Glomerular endothelial cell (primary cell): ENCODE results near the gene FAM110A. TPM values are rescaled to one million over a fixed set of nuclear protein-coding genes. Genes with fewer than 3 reads are reported as not detected.
"Not testable (repeated sequence)": the region's sequence is repeated elsewhere in the genome, so short reads cannot be mapped to it uniquely, and the experiment has no call there.

Experiments used
- DNase-seq: peaks from one replicate; pipeline ENCODE4 v3.0.0-alpha.2; 2011; ENCODE audit warnings: low read depth, low spot score; ENCODE audit errors: extremely low read depth
- total RNA-seq: library from RNA; depleted of rRNA; stranded (reverse); fragments of >200 nt; gene quantifications from 2 replicates; pipeline ENCODE4 v1.2.3, GENCODE V29; 2015

The FAM110A gene
- total RNA-seq: 1.5 and 6.1 TPM in 2 replicates

DNA sequence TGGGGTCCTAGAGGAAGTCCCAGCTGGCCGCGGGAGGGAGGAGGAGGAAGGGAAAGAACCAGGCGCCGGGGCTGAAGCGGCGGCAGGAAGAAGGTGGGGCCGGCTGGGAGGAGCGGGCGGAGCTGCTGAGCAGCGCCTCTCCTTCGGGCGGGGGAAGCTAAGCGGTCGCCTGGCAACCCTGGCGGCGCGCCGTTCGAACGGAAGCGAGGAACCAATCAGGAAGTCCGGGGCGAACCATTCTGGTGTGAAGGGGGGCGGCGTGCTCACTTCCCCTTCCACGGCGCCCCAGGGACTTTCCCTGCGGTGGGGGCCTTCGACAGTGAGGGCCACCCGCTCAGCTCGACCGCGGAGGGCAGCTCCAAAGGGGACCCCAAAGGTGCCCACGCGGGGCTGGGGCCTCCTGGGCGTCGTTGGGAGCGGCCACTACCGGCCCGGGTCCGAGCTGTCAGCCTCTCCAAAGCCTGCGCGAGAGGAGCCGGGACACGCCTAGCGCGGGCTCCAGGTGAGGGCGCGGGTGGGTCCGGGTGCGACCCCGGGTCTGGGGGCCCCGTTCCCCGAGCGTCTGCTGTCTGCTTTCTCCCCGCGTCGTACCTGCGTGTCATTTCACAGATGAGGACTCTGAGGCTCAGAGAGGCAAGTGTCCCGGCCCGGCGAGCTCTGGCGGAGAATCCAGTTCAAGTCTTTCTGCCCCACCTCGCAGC is at the start of gene FAM110A:
TSS of gene FAM110A (plus strand) at position 266 of the 701 bp plus-strand sequence. CDS start 11,090 bp downstream, outside the sequence.
- DNase-seq: no peak

DNA sequence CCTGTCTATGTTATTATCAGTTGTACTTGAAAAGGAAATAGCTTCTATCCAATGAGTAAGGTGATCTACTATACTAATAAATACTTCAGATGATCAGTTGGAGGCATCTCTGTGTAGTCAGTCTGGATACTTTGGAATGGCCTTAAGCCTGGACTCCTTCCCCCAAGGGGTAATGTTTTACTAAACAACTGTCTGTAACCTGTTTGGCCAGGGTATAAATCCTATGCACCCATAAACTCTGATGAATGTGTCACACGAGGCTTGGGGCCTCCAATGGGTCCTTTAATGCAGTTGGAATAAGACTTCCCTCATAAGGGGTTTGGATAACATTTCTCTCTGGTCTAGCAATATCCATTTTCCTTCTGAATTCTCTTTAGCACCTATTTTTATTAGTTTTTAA is 45.7 kb upstream of the FAM110A start:
- no peak for DNase-seq

DNA sequence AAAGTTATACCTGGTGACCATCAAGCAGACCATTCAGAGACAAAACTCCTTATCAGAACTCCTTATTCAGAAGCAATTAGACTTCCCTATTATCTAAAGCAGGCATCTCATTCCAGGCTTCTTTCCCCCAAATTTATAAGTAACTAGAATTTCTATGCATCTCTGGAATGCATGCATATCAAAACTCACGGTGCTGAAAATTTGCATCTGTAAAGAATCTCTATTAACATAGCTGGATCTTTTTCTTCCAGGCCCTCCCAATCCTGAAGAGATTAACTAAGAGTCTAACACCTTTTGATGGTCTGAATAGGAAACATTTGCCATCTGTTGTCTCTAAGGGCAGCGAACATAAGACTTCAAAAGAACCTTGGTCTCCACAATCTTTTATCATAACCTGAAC is 42.5 kb upstream of the FAM110A start:
- no peak for DNase-seq

DNA sequence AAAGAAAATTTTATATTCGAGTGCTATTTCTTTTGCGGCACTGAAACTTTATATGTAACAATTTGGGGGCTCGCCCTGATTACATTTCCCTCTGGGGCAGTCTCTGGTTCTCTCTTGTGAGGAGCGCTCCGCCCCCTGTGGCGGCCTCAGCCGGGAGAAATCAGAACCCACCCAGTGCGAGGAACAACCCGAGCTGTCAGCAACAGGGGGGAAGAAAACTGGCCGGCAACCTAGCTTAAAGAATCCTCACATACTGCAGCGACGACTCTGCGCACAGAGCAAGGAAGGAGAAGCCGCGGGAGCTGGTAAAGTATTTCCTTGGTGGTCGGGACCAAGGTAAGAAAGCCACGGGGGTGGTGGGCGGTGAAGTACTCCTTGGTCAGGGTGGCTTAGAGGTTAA is 41.3 kb upstream of the FAM110A start:
- no peak for DNase-seq

GRCh38 chr20:796921-797320 is 36.6 kb upstream of the FAM110A start:
- no peak for DNase-seq

- not testable (repeated sequence) for DNase-seq
These were observed 34.8 kb upstream of the FAM110A start for GRCh38 chr20:798746-799145.

GRCh38 chr20:800026-800425 is 33.5 kb upstream of the FAM110A start:
- DNase-seq: not testable (repeated sequence)

DNA sequence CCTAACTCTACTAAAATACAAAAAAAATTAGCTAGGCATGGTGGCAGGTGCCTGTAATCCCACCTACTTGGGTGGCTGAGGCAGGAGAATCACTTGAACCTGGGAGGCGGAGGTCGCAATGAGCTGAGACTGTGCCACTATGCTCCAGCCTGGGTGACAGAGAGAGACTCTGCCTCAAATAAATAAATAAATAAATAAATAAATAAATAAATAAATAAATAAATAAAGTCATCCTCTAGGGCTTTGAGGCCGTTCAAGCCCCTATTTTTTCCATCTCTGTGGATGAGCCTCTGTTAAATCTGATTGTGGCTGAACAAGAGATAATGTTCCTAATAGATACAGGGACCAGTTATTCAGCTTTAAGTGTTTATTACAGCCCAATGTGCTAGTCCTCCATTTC is 31.8 kb upstream of the FAM110A start:
- no peak for DNase-seq

DNA sequence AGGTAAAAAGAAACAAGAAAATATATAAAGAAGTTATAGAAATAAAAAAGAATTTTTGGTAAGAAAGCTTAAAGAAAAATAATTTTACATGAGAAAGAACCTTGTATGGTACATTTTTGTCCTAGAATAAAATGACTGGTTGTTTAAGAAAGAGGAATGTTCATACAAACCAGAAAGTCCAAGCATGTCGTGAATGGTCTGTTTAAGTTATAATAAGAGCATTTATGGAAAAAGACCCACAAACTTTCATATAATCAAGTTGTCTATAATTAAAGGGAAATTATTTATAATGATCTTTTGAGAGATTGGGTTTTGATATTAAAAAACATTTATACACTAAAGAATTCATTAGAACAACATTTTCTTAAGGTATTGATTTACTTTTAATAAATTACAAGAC is 27.8 kb upstream of the FAM110A start:
- no peak for DNase-seq

GRCh38 chr20:811776-812434 is 21.6 kb upstream of the FAM110A start:
- DNase-seq: not testable (repeated sequence)

DNA sequence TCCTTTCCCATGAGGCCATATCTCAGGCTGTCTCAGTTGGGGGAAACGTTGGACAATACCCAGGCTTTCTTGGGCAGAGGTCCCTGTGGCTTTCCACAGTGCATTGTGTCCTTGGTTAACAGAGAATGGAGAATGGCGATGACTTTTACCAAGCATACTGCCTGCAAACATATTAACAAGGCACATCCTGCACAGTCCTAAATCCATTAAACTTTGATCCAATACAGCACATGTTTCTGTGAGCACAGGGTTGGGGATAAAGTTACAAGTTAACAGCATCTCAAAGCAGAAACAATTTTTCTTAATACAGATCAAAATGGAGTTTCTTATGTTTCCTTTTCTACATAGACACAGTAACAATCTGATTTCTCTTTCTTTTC is 21.1 kb upstream of the FAM110A start:
- DNase-seq: not testable (repeated sequence)

DNA sequence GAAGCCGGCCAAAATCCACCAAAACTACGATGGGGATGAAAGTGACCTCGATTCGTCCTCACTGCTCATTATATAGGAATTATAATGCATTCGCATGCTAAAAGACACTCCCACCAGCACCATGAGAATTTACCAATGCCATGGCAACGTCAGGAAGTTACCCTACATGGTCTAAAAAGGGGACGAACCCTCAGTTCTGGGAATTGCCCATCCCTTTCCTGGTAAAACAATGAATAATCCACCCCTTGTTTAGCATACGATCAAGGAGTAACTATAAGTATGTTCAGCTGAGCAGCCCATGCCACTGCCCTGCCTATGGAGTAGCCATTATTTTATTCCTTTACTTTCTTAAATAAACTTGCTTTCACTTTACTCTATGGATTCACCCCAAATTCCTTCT is 20.1 kb upstream of the FAM110A start:
- no peak for DNase-seq

- no peak for DNase-seq
These were observed 18.3 kb upstream of the FAM110A start for GRCh38 chr20:815226-815625.

DNA sequence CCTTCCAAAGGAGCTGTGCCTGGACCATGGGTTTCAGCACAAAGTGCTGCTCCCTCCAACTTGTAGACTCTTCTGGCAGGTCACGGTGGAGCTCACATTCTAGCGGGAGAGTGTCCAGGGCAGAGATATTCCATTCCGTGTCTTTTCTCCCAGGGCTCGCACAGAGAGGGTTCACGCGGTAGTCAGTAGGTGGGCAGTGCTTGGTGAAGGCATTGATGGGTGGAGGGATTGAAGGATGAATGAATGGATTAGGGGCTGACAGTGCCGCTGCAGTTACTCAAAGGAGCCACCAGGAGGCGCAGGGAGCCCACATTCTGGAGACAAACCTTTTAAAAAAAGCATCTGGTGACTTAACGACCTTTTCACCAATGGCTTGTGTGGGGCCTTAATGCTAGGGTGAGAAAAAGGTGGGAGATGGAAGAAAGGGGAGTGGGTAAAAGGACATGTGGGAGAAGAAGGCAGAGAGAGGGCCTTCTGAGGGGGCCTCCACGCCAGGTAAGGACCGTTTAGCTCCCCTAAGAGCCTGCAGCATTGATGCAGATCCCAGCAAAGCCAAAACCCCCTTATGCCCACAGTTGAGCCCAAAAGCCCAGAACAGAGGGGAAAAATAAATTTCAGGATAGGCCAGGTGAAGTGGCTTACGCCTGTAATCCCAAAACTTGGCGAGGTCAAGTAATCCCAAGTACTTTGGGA is 17.5 kb upstream of the FAM110A start:
- no peak for DNase-seq

- no peak for DNase-seq
These were observed 15.4 kb upstream of the FAM110A start for GRCh38 chr20:818001-818664.

DNA sequence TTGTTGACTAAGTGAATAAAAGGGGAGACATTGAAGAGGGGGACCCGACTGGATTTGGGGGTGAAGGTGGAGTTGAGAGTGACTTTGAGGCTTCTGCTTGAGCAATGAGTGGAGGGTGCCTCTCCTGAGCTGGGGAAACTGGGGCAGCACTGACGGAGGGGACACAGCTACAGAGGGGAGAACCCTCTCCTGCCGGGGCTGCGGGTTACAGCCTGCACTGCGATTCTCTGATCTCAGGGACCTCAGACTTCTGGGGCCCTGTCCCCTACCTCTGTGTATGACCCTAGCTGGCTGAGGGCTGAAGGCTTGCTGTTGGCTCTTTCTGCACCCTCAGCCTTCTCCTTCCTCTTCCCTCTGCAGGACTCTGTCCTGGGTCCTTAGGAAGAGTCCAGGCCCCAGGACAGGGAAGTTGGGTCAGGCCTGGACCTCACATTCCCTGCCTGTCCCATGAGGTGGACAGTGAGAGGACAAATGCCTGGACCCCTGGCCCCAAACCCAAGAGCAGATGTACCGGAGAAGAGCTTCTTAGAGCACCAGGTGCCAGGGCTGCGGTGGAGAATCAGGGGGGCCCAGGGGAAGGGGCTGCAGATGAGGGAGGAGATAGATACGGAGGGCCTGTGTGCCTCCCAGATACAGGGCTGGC is 13.7 kb upstream of the FAM110A start:
- DNase-seq: no peak

- no peak for DNase-seq
These were observed 13.1 kb upstream of the FAM110A start for GRCh38 chr20:820323-820953.

DNA sequence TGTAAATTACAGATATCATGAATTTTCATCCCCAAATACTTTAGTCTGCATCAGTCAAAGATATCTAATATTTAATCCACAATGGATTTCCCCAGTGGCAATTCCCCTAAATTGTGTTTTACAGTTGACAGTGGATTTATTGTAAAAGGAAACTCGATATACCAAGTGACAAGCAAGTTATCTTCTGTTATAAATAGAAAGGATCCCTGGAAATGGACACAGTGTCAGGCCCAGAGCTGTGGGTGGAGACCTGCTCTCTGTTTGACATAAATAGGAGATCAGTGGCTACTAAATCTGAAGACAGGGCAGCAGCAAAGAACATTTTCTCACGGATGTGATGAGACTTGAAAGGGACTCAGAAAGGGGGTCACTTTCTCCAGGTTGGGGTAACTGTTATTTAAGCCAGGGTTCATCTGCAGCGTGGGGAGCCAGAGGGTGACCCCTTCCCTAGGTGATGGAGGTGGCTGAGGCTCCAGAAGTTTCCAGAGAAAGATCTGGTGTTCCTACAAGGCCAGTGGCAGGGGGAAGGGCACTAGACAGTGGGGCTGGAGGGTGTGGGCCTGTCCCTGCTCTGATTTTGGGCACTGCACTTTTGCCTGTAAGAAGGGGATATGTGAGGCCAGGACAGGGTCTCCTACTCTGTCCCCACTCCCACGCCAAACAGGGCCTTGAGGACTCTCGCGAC is 12.3 kb upstream of the FAM110A start:
- DNase-seq: no peak

GRCh38 chr20:821731-822065 is 11.8 kb upstream of the FAM110A start:
- no peak for DNase-seq
